K562 (cell line): ENCODE data around the gene DDAH2. TPM values are rescaled to one million over a fixed set of nuclear protein-coding genes. Genes with fewer than 3 reads are reported as not detected.

Source experiments
- ATAC-seq: fragments of 200-7000 bp; cut with Tn5 transposase; 3 replicates; pipeline ENCODE4 v1.9.1; 2020; ENCODE audit warnings: moderate library complexity
- BruUV-seq: library from RNA; stranded (reverse); fragments of 400-500 nt; replicated peaks from 2 replicates; lab custom pipeline; 2021; lab: Mats Ljungman, UMichigan
- CTCF ChIA-PET: fragments of 300-600 bp; formaldehyde crosslinking; extraction: SDS; loops from one replicate; lab custom pipeline; 2021; ENCODE audit warnings: low intra/inter-chr PET ratio; lab: Yijun Ruan, JAX
- POLR2A ChIA-PET: fragments of 300-600, 350-650 bp; sonication (Branson Sonifier 250); formaldehyde crosslinking; extraction: SDS; loops from one replicate; lab custom pipeline; 2021; ENCODE audit warnings: antibody characterized with exemption, inconsistent platforms; lab: Yijun Ruan, JAX
- DNase-seq, 4 experiments: peaks; one replicate each; pipeline versions ENCODE4 v3.0.0 to v3.0.0-alpha.2; 2011 to 2018; ENCODE audit warnings: low spot score in 3 of 4, mixed read lengths in 3 of 4; ENCODE audit errors: extremely low read depth in 1 of 4
- FAIRE-seq: peaks from 2 replicates; lab custom pipeline; 2011; peaks lifted over from hg19 to GRCh38; lab: Jason Lieb, UNC
- H2AFZ ChIP-seq: 2 replicates; pipeline ENCODE4 v1.6.0; 2011; ENCODE audit warnings: low read depth, low read length, control low read depth, inconsistent platforms
- H3K27ac ChIP-seq: fragments of 200-600 bp; 3 replicates; pipeline ENCODE4 v1.8.0; 2011; ENCODE audit warnings: low read depth, mild to moderate bottlenecking, control low read depth, inconsistent platforms, low read length, moderate library complexity, mixed read lengths; ENCODE audit errors: extremely low read depth
- H3K27me3 ChIP-seq, 2 experiments: fragments of 300-600 bp in 1 of 2; 2 replicates in 1 of 2; 3 replicates in 1 of 2; pipeline versions ENCODE4 v1.6.0 to v1.8.0; 2011; ENCODE audit warnings: inconsistent platforms in 2 of 2, low read length in 2 of 2, mild to moderate bottlenecking in 1 of 2, mixed read lengths in 1 of 2, moderate library complexity in 1 of 2; ENCODE audit not compliant: control insufficient read depth in 2 of 2, insufficient read depth in 2 of 2
- H3K36me3 ChIP-seq: fragments of 300-600 bp; 3 replicates; pipeline ENCODE4 v1.8.0; 2011; ENCODE audit warnings: mild to moderate bottlenecking, low read length, inconsistent platforms; ENCODE audit not compliant: control insufficient read depth, insufficient read depth
- H3K4me1 ChIP-seq, 2 experiments: fragments of 200-600 bp in 1 of 2; replicated peaks in 1 of 2; 2 replicates in 1 of 2; 3 replicates in 1 of 2; pipeline versions ENCODE4 v1.5.1 to v1.8.0; 2011; ENCODE audit warnings: inconsistent platforms in 2 of 2, low read length in 2 of 2, mild to moderate bottlenecking in 1 of 2, mixed read lengths in 1 of 2, moderate library complexity in 1 of 2; ENCODE audit not compliant: control insufficient read depth in 2 of 2, insufficient read depth in 2 of 2
- H3K4me2 ChIP-seq: 2 replicates; pipeline ENCODE4 v1.6.1; 2011; ENCODE audit warnings: low read length, control low read depth, inconsistent platforms, mixed read lengths; ENCODE audit not compliant: insufficient read depth
- H3K4me3 ChIP-seq: fragments of 200-600 bp; sonication (generic), shearing (Covaris generic); 2 replicates; pipeline ENCODE4 v1.5.1; 2016; ENCODE audit warnings: control low read depth, inconsistent platforms
- H3K79me2 ChIP-seq: fragments of 200-600 bp; 3 replicates; pipeline ENCODE4 v1.8.0; 2011; ENCODE audit warnings: low read length, inconsistent platforms; ENCODE audit not compliant: control insufficient read depth, insufficient read depth
- H3K9ac ChIP-seq, 2 experiments: 2 replicates each; pipeline versions ENCODE4 v1.6.0 to v1.6.1; 2011; ENCODE audit warnings: low read depth in 2 of 2, low read length in 2 of 2, control low read depth in 1 of 2, inconsistent platforms in 1 of 2, mild to moderate bottlenecking in 1 of 2, mixed read lengths in 1 of 2; ENCODE audit not compliant: insufficient read depth in 1 of 2
- H3K9me1 ChIP-seq: one replicate; pipeline ENCODE4 v1.6.0; 2011; ENCODE audit warnings: inconsistent platforms, mild to moderate bottlenecking, low read length, moderate library complexity; ENCODE audit not compliant: control insufficient read depth, insufficient read depth
- H3K9me3 ChIP-seq: replicated peaks from 2 replicates; pipeline ENCODE4 v1.5.1; 2011; ENCODE audit warnings: low read depth, low read length, inconsistent platforms; ENCODE audit not compliant: control insufficient read depth, insufficient read depth
- H4K20me1 ChIP-seq: replicated peaks from 2 replicates; pipeline ENCODE4 v1.6.1; 2011; ENCODE audit warnings: low read length, inconsistent platforms, mixed read lengths; ENCODE audit not compliant: control insufficient read depth, insufficient read depth
- CAMTA2 ChIP-seq: fragments of 250-450 bp; sonication (Bioruptor Pico); conservative IDR thresholded peaks from 2 replicates; pipeline ENCODE4 v1.5.1; 2022
- CHD4 ChIP-seq: fragments of 200-600 bp; sonication (generic); IDR thresholded peaks from 3 replicates; pipeline ENCODE4 v1.6.1; 2012; ENCODE audit warnings: low read depth, mild to moderate bottlenecking, mixed read lengths, low read length, inconsistent platforms; ENCODE audit not compliant: insufficient read depth, insufficient replicate concordance, poor library complexity, severe bottlenecking
- CTBP1 ChIP-seq: fragments of 450-650 bp; IDR thresholded peaks from 2 replicates; pipeline ENCODE4 v1.6.1; 2016; ENCODE audit warnings: borderline replicate concordance
- FOXK2 ChIP-seq, 2 experiments: fragments of 450-650 bp; IDR thresholded peaks in 1 of 2; conservative IDR thresholded peaks in 1 of 2; 2 replicates each; pipeline ENCODE4 v1.6.1; 2016; ENCODE audit warnings: low read depth in 2 of 2, mild to moderate bottlenecking in 1 of 2
- HNRNPH1 ChIP-seq: fragments of 200-400 bp; formaldehyde crosslinking; optimal IDR thresholded peaks from 2 replicates; pipeline ENCODE3; 2017; ENCODE audit warnings: low read depth, mild to moderate bottlenecking, low read length, moderate library complexity
- HOXB6 ChIP-seq: fragments of 250-450 bp; sonication (Bioruptor Pico); IDR thresholded peaks from 2 replicates; pipeline ENCODE4 v1.5.1; 2022; ENCODE audit warnings: mild to moderate bottlenecking, borderline replicate concordance
- KDM4B ChIP-seq, 2 experiments: fragments of 450-650 bp in 1 of 2; sonication (generic) in 1 of 2; IDR thresholded peaks; 2 replicates each; pipeline ENCODE4 v1.6.1; 2016 to 2017; ENCODE audit warnings: borderline replicate concordance in 2 of 2, antibody characterized with exemption in 1 of 2, low read depth in 1 of 2, mild to moderate bottlenecking in 1 of 2
- NBN ChIP-seq: fragments of 450-650 bp; IDR thresholded peaks from 2 replicates; pipeline ENCODE4 v1.6.1; 2016; ENCODE audit warnings: low read depth, mild to moderate bottlenecking
- OTX1 ChIP-seq: fragments of 450-650 bp; formaldehyde crosslinking; IDR thresholded peaks from 2 replicates; pipeline ENCODE4 v1.4.0; 2022; ENCODE audit warnings: mild to moderate bottlenecking
- PTBP1 ChIP-seq: fragments of 200-400 bp; formaldehyde crosslinking; IDR thresholded peaks from 2 replicates; pipeline ENCODE4 v1.6.1; 2017; ENCODE audit warnings: low read depth, low read length
- SMARCA4 ChIP-seq: fragments of 450-650 bp; IDR thresholded peaks from 2 replicates; pipeline ENCODE4 v1.6.1; 2016
- TAL1 ChIP-seq: fragments of 450-650 bp; IDR thresholded peaks from 2 replicates; pipeline ENCODE4 v1.6.1; 2016; ENCODE audit warnings: mild to moderate bottlenecking
- TOE1 ChIP-seq, 2 experiments: fragments of 450-650 bp in 1 of 2; sonication (generic) in 1 of 2; formaldehyde crosslinking in 1 of 2; IDR thresholded peaks; 2 replicates each; pipeline versions ENCODE4 v1.7.1 to v1.8.0; 2016 to 2022; ENCODE audit warnings: borderline replicate concordance in 2 of 2, mild to moderate bottlenecking in 2 of 2, antibody characterized with exemption in 1 of 2, inconsistent platforms in 1 of 2, low read depth in 1 of 2, missing genetic modification reagents in 1 of 2, moderate library complexity in 1 of 2
- ZC3H4 ChIP-seq: sonication (generic); formaldehyde crosslinking; IDR thresholded peaks from 2 replicates; pipeline ENCODE4 v1.9.0; 2021; ENCODE audit warnings: missing genetic modification reagents, borderline replicate concordance
- ZNF444 ChIP-seq: fragments of 250-450 bp; sonication (Bioruptor Pico); IDR thresholded peaks from 2 replicates; pipeline ENCODE4 v1.4.0; 2020; ENCODE audit warnings: mild to moderate bottlenecking, moderate library complexity
- WGBS: fragments of 100-300 bp; shearing (Covaris generic); methylation state at CpG from one replicate; pipeline ENCODE4 v1.1.6; 2016; ENCODE audit warnings: low coverage, mixed read lengths; ENCODE audit not compliant: insufficient coverage; ENCODE audit errors: missing lambda C conversion rate; 5-methylcytosine and 5-hydroxymethylcytosine counted together
- in situ Hi-C: fragments of 300-500 bp; cut with MboI; formaldehyde crosslinking; loops from 4 replicates; pipeline ENCODE4 v1.15.0; 2018; ENCODE audit warnings: inconsistent platforms, mixed read lengths
- intact Hi-C: fragments of 100-400 bp; cut with micrococcal nuclease; formaldehyde crosslinking; loops from 2 replicates; pipeline ENCODE4 v1.14.2; 2022
- polyA plus RNA-seq, 8 experiments: library from polyadenylated mRNA; depleted of rRNA in 4 of 8; stranded (reverse) in 5 of 8; unstranded in 3 of 8; fragments of >200 nt; fragmentation: Nextera tagmentation in 2 of 8; fragmentation: Illumina TruSeq in 1 of 8; extraction: Ambion mirVana in 2 of 8; extraction: Trizol in 1 of 8; gene quantifications; 2 replicates each; pipeline versions ENCODE4 v1.2.1 to v1.2.3, GENCODE V29; 2011 to 2014; ENCODE audit warnings: inconsistent platforms in 1 of 8, missing spikeins in 1 of 8
- total RNA-seq, 7 experiments: library from RNA; depleted of rRNA in 6 of 7; stranded (reverse); fragments of >200 nt in 6 of 7; fragmentation: Illumina TruSeq in 2 of 7; extraction: Trizol in 2 of 7; gene quantifications; 2 replicates each; pipeline versions ENCODE4 v1.2.1 to v1.2.3, GENCODE V29; 2011 to 2021; ENCODE audit warnings: low replicate concordance in 1 of 7
- TF ChIP-seq, protein P1 (sequence below), 2 experiments: fragments of 450-650 bp; IDR thresholded peaks; 2 replicates each; pipeline ENCODE4 v1.6.1; 2018; ENCODE audit warnings: mild to moderate bottlenecking in 2 of 2, low read depth in 1 of 2; ENCODE audit not compliant: partially characterized antibody in 2 of 2

DDAH2 gene
- total and polyA plus RNA-seq, 9 of the 15 experiments (the other 6 are each of a cell fraction or from before 2014, with no cell fraction given), result 1.8 to 45.4 (median 21.4) TPM

DNA sequence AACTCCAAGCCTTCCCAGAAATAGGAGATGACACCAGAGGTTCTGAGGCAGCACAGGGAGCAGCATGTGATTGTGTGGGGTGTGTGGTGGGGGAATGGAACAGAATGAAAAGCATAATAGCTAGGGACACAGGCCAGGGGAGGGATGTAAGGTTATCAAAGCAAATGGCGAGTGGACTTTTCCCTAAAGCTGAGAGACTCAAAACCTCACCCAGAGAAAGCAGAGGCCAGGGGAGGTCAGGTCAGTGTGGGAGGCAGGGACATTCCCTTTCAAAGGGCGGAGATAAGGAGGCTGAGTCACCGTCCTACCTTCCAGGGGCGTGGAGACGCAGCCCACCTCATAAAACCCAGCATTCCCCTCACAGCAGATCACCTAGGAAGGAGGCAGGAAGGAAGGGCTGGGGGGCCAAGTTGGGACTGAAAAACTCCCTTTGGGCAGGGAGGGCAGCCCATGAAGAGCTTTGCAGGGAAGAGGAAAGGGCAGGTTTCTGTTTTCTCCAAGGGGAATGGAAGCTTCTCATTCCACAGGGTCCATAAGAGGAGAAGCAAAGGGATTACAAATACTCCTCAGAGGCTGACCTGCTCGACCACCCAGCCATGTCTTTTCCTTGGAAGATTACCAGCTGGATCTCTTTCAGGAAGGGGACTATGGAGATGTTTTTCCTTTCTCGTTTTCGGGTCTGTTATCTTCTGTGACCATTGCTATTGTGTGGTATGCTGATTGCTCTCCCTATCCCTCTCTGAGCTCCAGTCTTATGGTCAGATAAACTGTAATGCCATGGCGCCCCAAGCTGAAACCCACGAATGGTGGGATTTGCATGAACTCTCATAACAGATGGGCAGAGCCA, 38.6 kb downstream of the DDAH2 start:
- H3K27me3 ChIP-seq, result no peaks in the 10 kb centered on the region
- H3K79me2 ChIP-seq, result no peaks in the 10 kb centered on the region; the same call in 2 of the 3 replicates
- peak; percentile 83 for ATAC-seq
- ChIA-PET POLR2A (interaction anchor here (0.6 to 7.1 kb wide), 51 partner anchors 11 to 961 kb away, joined by 3 to 158 read pairs (median 5); partner anchors contain the start of genes ABHD16A, APOM, BAG6 and C6orf47), CTCF (interaction anchor here (1.0 to 1.5 kb wide), 3 partner anchors 12 to 78 kb away, joined by 3 read pairs; no protein-coding TSS in a partner anchor)
- WGBS, result under 1% methylated on average over 10 of the region's 10 CpGs
- intact Hi-C loops (loop anchor here (1.0 to 2.0 kb wide), 3 partner anchors 13 to 140 kb away; partner anchors contain the start of gene ABHD16A), in situ Hi-C loops (no loop called here)
- TSS peak; percentile 91 for BruUV-seq
- H3K9me3 ChIP-seq, result no peaks in the 10 kb centered on the region
- peak; percentile 98 for FAIRE-seq
- DNase-seq, result peak; percentile 94 to 97 (median 96)
- no peaks in the 10 kb centered on the region for H3K9me1 ChIP-seq
- H3K4me3 ChIP-seq, result peak overlapping the region; percentile 13; the same call in 1 of the 2 replicates
- peak overlapping the region; percentile 14 for H2AFZ ChIP-seq
- peak overlapping the region; percentile 82 for H3K4me2 ChIP-seq
- H3K4me1 ChIP-seq, result peaks cover 63 to 65% of the 10 kb centered on the region in 2 experiments
- peaks cover 93% of the 10 kb centered on the region for H3K36me3 ChIP-seq
- peak overlapping the region; percentile 68 to 86; a peak in 3 of 4 replicates for H3K9ac ChIP-seq
- no peaks in the 10 kb centered on the region for H4K20me1 ChIP-seq
- H3K27ac ChIP-seq, result peak overlapping the region; percentile 88
- TF ChIP-seq TOE1 (IDR thresholded peaks at IDR 0.05; ENCODE audit: borderline replicate concordance) (peak; percentile 78; the same call in 1 of the 2 replicates), TOE1 (CRISPR knock-in tag; IDR thresholded peaks at IDR 0.05; ENCODE audit: borderline replicate concordance, low read depth) (peak; percentile 58; the same call in 1 of the 2 replicates), ZNF444 (CRISPR knock-in tag) (no peak), CHD4 (peak; percentile 88), ZC3H4 (peak; percentile 33; the same call in 1 of the 2 replicates), OTX1 (CRISPR knock-in tag) (peak; percentile 83), FOXK2 (conservative IDR thresholded peaks at IDR 0.05 in 1 of 2, IDR thresholded peaks at IDR 0.05 in 1 of 2; ENCODE audit: low read depth in 2 of 2) (peak; percentile 15 to 49; a peak in 2 of 4 replicates), HOXB6 (CRISPR knock-in tag) (0 out of 2 replicates have a peak, but pooled peaks have one; percentile 28), PTBP1 (peak; percentile 21; the same call in 1 of the 2 replicates), KDM4B (IDR thresholded peaks at IDR 0.05; ENCODE audit: borderline replicate concordance in 2 of 2, low read depth in 1 of 2) (peak in 1 of 2 experiments; percentile 54; a peak in 1 of 4 replicates), SMARCA4 (peak; percentile 100), TAL1 (peak; percentile 91), NBN (peak; percentile 73), CAMTA2 (CRISPR knock-in tag) (no peak), CTBP1 (peak; percentile 97), HNRNPH1 (no peak)
- TF ChIP-seq, protein P1, sequence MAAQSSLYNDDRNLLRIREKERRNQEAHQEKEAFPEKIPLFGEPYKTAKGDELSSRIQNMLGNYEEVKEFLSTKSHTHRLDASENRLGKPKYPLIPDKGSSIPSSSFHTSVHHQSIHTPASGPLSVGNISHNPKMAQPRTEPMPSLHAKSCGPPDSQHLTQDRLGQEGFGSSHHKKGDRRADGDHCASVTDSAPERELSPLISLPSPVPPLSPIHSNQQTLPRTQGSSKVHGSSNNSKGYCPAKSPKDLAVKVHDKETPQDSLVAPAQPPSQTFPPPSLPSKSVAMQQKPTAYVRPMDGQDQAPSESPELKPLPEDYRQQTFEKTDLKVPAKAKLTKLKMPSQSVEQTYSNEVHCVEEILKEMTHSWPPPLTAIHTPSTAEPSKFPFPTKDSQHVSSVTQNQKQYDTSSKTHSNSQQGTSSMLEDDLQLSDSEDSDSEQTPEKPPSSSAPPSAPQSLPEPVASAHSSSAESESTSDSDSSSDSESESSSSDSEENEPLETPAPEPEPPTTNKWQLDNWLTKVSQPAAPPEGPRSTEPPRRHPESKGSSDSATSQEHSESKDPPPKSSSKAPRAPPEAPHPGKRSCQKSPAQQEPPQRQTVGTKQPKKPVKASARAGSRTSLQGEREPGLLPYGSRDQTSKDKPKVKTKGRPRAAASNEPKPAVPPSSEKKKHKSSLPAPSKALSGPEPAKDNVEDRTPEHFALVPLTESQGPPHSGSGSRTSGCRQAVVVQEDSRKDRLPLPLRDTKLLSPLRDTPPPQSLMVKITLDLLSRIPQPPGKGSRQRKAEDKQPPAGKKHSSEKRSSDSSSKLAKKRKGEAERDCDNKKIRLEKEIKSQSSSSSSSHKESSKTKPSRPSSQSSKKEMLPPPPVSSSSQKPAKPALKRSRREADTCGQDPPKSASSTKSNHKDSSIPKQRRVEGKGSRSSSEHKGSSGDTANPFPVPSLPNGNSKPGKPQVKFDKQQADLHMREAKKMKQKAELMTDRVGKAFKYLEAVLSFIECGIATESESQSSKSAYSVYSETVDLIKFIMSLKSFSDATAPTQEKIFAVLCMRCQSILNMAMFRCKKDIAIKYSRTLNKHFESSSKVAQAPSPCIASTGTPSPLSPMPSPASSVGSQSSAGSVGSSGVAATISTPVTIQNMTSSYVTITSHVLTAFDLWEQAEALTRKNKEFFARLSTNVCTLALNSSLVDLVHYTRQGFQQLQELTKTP (IDR thresholded peaks at IDR 0.05; ENCODE audit: low read depth in 1 of 2, partially characterized antibody in 2 of 2), result peak; percentile 19 to 79
